CD4-positive, alpha-beta T cell treated with Interleukin-6 for 4 hours (primary cell): ENCODE data around the gene RIIAD1.
"Not testable (repeated sequence)": the region's sequence is repeated elsewhere in the genome, so short reads cannot be mapped to it uniquely, and the experiment has no call there.

Source experiments
- DNase-seq: peaks from one replicate; pipeline ENCODE4 v3.0.0-alpha.2; 2020; ENCODE audit warnings: mixed read lengths

Gene RIIAD1

GRCh38 chr1:151737026-151737425, 15.7 kb downstream of the RIIAD1 start:
- DNase-seq, result no peak

- DNase-seq, result no peak
Measured at GRCh38 chr1:151737479-151737878, 16.2 kb downstream of the RIIAD1 start.

GRCh38 chr1:151739590-151740355, 18.5 kb downstream of the RIIAD1 start:
- no peak for DNase-seq

GRCh38 chr1:151741516-151741915, 20.2 kb downstream of the RIIAD1 start:
- DNase-seq, result no peak

- no peak for DNase-seq
Measured at GRCh38 chr1:151756291-151756690, 35.0 kb downstream of the RIIAD1 start.

- DNase-seq, result no peak
Measured at GRCh38 chr1:151759241-151759640, 37.9 kb downstream of the RIIAD1 start.

GRCh38 chr1:151760597-151761385, 39.5 kb downstream of the RIIAD1 start:
- no peak for DNase-seq

GRCh38 chr1:151762941-151763921, 41.9 kb downstream of the RIIAD1 start, which contains the start of gene MRPL9:
Gene MRPL9 (minus strand): TSS chr1:151763496. CDS start chr1:151763479, 17 bp downstream.
- DNase-seq, result peak; percentile 85

GRCh38 chr1:151763990-151764389, 42.7 kb downstream of the RIIAD1 start:
- no peak for DNase-seq

- DNase-seq, result not testable (repeated sequence)
Measured at GRCh38 chr1:151768351-151769066, 47.2 kb downstream of the RIIAD1 start.

GRCh38 chr1:151769270-151769669, 47.9 kb downstream of the RIIAD1 start:
- not testable (repeated sequence) for DNase-seq

- DNase-seq, result no peak
Measured at GRCh38 chr1:151773702-151774101, 52.4 kb downstream of the RIIAD1 start.

GRCh38 chr1:151774256-151774922, 53.1 kb downstream of the RIIAD1 start:
- DNase-seq, result no peak

GRCh38 chr1:151775894-151776664, 54.8 kb downstream of the RIIAD1 start:
- DNase-seq, result no peak

- DNase-seq, result no peak
Measured at GRCh38 chr1:151776665-151777062, 55.3 kb downstream of the RIIAD1 start.

- DNase-seq, result no peak
Measured at GRCh38 chr1:151777317-151777716, 56.0 kb downstream of the RIIAD1 start.
